ENCODE data around the gene SETD3. TPM values are rescaled to one million over a fixed set of nuclear protein-coding genes. Genes with fewer than 3 reads are reported as not detected.

Gene SETD3
- total RNA-seq, 2 donors from 2014 or later, result 84.2 to 114 TPM

DNA sequence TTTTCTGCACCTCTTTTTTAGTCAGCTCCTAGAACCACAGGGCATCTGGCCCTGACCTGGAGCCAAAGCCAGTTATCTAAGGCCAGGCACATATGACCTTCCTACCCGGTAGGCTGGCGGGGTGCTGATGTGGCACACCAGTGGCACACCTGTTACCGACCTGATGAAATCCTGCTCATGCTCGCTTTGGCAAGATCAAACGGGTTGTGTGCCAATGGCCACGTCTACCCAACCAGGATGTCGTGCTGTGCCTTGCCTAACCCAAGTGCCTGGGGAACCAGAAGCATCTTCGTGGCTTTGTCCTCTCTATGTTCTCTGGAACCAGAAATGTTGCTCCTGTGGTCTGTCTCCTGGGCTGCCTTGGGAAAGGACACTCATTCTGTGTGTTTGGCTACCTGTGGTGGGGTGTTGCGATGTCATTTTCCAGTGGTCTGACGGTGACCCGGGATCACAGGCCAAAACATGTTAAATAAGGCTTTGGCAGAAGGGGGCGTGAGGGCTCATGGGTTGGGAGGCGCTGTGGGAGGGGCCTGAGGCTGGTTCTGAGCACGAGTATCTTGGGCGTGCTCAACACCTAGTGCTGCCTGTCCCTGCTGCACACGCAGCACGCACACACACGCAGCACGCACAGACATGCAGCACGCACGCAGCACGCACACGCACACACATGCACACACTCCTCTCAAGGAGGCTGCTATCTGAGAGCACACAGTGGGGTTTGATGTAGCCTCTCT is 28.4 kb upstream of the SETD3 start:
- H3K27ac ChIP-seq, result no peak overlapping the region
- TF ChIP-seq, protein P1, sequence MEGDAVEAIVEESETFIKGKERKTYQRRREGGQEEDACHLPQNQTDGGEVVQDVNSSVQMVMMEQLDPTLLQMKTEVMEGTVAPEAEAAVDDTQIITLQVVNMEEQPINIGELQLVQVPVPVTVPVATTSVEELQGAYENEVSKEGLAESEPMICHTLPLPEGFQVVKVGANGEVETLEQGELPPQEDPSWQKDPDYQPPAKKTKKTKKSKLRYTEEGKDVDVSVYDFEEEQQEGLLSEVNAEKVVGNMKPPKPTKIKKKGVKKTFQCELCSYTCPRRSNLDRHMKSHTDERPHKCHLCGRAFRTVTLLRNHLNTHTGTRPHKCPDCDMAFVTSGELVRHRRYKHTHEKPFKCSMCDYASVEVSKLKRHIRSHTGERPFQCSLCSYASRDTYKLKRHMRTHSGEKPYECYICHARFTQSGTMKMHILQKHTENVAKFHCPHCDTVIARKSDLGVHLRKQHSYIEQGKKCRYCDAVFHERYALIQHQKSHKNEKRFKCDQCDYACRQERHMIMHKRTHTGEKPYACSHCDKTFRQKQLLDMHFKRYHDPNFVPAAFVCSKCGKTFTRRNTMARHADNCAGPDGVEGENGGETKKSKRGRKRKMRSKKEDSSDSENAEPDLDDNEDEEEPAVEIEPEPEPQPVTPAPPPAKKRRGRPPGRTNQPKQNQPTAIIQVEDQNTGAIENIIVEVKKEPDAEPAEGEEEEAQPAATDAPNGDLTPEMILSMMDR (IDR thresholded peaks at IDR 0.05), result no peak

DNA sequence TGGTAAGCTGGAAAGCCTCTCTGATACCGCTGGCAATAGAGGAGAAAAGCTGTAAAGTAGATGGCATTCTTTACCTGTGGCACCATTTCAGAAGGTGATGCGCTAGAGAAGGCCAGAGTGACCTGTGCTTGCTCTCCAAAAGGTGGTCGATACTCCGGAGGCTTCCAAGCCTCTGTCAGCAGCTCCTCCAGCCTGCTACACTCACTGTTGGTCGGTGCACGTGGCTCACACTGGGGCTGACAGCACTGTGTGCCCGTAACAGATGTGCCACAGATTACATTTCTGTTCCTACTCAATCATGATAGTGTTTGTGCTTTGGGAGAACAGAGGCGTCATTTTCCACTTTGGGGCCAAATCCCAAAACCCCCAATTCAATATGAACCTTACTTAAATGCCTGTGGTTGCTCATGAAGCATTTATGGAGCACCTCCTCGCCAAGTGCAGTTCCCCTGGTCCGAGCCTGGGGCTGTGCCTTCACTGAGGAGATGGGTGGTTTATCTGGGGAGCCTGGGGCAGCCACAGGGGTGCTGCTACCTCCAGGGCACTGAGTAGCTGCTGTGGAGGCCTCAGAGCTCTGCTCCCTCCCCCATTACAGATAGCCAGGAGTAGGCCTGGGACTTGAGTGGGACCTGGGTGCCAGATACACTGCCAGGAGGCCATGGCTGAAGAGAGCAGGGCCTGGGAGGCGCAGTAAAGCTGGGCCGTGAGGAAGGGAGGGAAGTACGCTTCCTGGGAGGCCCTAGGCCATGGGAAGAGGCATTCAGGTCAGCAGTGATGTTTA is 27.4 kb upstream of the SETD3 start:
- no peak for DNase-seq (ENCODE audit: low spot score)
- Histone ChIP-seq H3K27me3 (no peaks in the 10 kb centered on the region), H3K4me3 (no peak overlapping the region), H3K4me1 (peaks cover 0 to 16% of the 10 kb centered on the region in 2 donors), H3K27ac (no peak overlapping the region), H3K9me3 (no peaks in the 10 kb centered on the region), H3K36me3 (peaks cover 73% of the 10 kb centered on the region)
- TF ChIP-seq, protein P1 (IDR thresholded peaks at IDR 0.05), result no peak

More for the DNA sequence above, 28.4 kb upstream of the SETD3 start:
- Histone ChIP-seq H3K36me3 (peaks cover 65% of the 10 kb centered on the region), H3K27me3 (no peaks in the 10 kb centered on the region), H3K4me1 (peaks cover 0 to 16% of the 10 kb centered on the region in 2 donors), H3K9me3 (no peaks in the 10 kb centered on the region), H3K4me3 (no peak overlapping the region)
- DNase-seq (ENCODE audit: low spot score), result peak; percentile 50

DNA sequence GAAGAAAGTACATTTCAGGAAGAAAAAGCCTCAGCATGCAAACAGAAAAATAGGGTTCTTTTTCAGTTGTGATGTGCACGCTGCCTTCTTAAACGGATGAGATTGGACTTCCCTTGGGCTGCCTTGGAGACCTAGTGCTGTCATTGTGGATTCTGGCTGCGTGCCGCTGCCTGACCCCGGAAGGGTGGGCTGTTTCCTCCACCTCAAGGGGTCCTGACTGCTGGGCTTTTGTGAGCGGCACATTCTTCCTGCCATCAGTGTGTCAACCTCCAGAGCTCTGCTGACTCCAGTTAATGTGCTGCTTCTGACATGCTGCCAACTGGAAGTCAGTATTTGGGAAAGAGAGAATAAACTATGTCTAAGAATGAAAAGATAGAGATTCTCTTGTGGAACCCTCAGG is 25.6 kb upstream of the SETD3 start:
- no peak for DNase-seq (ENCODE audit: low spot score)
- Histone ChIP-seq H3K36me3 (peaks cover 82% of the 10 kb centered on the region), H3K4me3 (no peak overlapping the region)

DNA sequence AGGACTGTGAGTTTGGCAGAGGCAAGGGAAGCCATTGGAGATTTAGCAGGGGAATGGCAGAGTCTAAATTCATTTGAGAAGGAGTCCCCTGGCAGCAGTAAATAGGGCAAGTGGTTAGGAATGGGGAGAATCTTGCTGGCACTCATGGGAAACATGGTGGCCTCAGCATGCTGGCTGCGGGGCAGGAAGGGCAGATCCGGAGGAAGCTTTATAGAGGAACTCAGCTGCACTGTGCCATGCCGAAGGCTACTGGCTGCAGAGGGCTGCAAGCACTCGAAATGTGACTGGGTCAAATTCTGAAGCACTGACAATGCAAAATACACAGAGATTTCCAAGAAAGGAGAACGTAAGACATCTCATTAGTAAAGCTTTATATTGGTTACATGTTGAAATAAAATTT is 24.4 kb upstream of the SETD3 start:
- DNase-seq (ENCODE audit: low spot score), result no peak
- Histone ChIP-seq H3K4me3 (no peak overlapping the region), H3K9me3 (no peaks in the 10 kb centered on the region), H3K27ac (no peak overlapping the region), H3K36me3 (peaks cover 90% of the 10 kb centered on the region), H3K27me3 (no peaks in the 10 kb centered on the region), H3K4me1 (no peaks in the 10 kb centered on the region)
- TF ChIP-seq, protein P1 (IDR thresholded peaks at IDR 0.05), result no peak

More for the DNA sequence above, 25.6 kb upstream of the SETD3 start:
- TF ChIP-seq, protein P1 (IDR thresholded peaks at IDR 0.05), result no peak
- no peak overlapping the region for H3K27ac ChIP-seq
- no peaks in the 10 kb centered on the region for H3K27me3 ChIP-seq
- no peaks in the 10 kb centered on the region for H3K9me3 ChIP-seq
- peaks cover 0 to 7% of the 10 kb centered on the region in 2 donors for H3K4me1 ChIP-seq

DNA sequence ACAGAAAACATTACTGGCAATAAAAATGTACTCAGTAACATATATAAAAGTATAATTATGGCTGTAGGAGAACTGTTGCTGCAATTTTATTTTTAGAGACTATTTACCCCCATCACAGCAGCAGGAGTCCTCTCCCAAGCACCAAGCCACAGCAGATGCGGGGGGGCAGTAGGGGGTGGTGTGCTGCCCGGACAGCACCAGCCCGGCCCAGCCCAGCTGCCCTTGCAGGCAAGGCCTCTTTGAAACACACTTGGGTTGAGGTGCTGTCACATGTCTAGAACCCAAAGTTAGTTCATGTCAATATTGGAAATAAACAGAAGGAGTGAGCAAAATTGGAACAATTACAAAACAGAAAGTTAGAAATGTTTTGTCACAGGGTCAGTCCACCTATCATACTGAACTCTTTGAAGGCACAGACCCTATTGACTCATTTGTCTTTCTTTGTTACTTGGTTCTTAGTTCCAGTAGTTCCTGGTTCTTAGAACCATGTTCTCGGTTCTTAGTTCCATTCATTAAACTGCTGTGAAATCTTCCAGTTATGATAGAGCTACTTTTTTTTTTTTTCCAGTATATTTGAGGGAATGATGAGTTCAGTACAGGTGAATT is 23.3 kb upstream of the SETD3 start:
- H3K27me3 ChIP-seq, result no peaks in the 10 kb centered on the region
- H3K9me3 ChIP-seq, result no peaks in the 10 kb centered on the region
- no peak overlapping the region for H3K4me3 ChIP-seq
- peaks cover 81% of the 10 kb centered on the region for H3K36me3 ChIP-seq
- H3K4me1 ChIP-seq, result peaks cover 0 to under 1% of the 10 kb centered on the region in 2 donors
- TF ChIP-seq, protein P1 (IDR thresholded peaks at IDR 0.05), result no peak
- DNase-seq (ENCODE audit: low spot score), result no peak
- H3K27ac ChIP-seq, result no peak overlapping the region
